ENCODE data around the gene GASK1B. TPM values are rescaled to one million over a fixed set of nuclear protein-coding genes. Genes with fewer than 3 reads are reported as not detected.

The GASK1B gene
- total RNA-seq, 1 experiment from 2014 or later = 1.3 TPM

DNA sequence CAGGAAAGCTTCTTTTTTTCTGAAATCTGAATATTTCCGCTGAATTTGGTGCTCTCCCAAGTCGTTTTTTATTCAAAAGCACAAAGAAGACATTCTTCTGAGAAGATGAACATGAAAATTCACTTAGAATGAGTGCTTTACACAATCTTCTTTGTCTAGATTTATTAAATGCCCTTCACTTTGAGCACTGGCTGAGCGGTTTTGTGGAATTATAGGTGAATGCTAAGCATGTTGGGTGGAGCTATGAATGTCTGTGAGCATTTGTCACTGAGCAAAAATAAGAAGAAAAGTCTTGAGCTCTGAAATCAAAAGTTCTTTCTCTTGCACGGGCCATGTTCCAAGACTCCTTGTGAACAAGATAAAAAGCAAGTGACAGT is 13.1 kb downstream of the GASK1B start (continued):
- TF ChIP-seq FOSL1 (IDR thresholded peaks at IDR 0.05; ENCODE audit: low read depth) = no peak
- TF ChIP-seq ZNF274 (IDR thresholded peaks at IDR 0.05; ENCODE audit: low read depth, low read length) = no peak
- TF ChIP-seq CBX3 (IDR thresholded peaks at IDR 0.05; ENCODE audit: low read depth) = no peak

DNA sequence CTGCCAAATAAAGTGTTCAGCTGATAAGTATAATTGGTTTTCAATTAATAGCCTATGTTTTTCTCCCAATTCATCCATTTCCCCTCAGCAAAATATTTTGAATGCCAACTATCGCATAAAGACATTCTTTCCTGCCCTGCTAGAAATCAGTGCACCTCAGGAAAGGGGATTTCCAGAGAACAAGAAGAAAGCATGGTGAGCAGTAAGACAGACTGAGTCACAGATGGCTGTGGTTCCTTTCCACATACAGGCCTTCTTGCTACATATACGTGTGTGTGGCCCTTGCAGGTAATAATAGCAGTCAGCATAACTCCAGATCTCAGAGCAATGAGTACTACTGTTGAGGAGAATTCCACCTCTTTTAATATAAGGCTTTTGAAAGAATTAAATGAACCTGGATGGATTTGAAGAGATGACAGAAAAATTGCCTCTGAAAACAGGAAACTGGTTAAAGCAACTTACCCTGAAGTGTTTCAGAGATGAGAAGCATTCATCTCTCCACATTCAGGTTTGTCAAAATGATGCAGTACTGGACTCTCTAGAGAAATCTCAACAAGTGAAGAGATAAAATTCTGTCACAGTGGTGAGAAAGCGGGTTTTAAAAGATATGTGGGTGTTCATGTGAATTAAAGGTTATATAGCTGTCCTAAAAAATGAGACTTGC is 13.6 kb downstream of the GASK1B start:
- intact Hi-C loops (cut with micrococcal nuclease) = no loop called here
- no peaks in the 10 kb centered on the region for H3K36me3 ChIP-seq (ENCODE audit: control insufficient read depth in 1 of 2, insufficient read depth in 2 of 2, low read length in 2 of 2)
- TF ChIP-seq ZNF274 (IDR thresholded peaks at IDR 0.05; ENCODE audit: low read depth, low read length) (no peak), ELF1 (IDR thresholded peaks at IDR 0.05; ENCODE audit: borderline replicate concordance, low read depth) (no peak), FOSL1 (IDR thresholded peaks at IDR 0.05; ENCODE audit: low read depth) (no peak), EGR1 (IDR thresholded peaks at IDR 0.05; ENCODE audit: low read depth) (no peak), POLR2AphosphoS5 (IDR thresholded peaks at IDR 0.05; ENCODE audit: low read depth, low read length) (no peak), SIN3A (IDR thresholded peaks at IDR 0.05; ENCODE audit: low read depth) (no peak), EZH2phosphoT487 (IDR thresholded peaks at IDR 0.05; ENCODE audit: borderline replicate concordance) (no peak), EZH2 (IDR thresholded peaks at IDR 0.05) (no peak), JUND (IDR thresholded peaks at IDR 0.05) (no peak), ZFX (IDR thresholded peaks at IDR 0.05) (no peak)
- TF ChIP-seq, protein P1, sequence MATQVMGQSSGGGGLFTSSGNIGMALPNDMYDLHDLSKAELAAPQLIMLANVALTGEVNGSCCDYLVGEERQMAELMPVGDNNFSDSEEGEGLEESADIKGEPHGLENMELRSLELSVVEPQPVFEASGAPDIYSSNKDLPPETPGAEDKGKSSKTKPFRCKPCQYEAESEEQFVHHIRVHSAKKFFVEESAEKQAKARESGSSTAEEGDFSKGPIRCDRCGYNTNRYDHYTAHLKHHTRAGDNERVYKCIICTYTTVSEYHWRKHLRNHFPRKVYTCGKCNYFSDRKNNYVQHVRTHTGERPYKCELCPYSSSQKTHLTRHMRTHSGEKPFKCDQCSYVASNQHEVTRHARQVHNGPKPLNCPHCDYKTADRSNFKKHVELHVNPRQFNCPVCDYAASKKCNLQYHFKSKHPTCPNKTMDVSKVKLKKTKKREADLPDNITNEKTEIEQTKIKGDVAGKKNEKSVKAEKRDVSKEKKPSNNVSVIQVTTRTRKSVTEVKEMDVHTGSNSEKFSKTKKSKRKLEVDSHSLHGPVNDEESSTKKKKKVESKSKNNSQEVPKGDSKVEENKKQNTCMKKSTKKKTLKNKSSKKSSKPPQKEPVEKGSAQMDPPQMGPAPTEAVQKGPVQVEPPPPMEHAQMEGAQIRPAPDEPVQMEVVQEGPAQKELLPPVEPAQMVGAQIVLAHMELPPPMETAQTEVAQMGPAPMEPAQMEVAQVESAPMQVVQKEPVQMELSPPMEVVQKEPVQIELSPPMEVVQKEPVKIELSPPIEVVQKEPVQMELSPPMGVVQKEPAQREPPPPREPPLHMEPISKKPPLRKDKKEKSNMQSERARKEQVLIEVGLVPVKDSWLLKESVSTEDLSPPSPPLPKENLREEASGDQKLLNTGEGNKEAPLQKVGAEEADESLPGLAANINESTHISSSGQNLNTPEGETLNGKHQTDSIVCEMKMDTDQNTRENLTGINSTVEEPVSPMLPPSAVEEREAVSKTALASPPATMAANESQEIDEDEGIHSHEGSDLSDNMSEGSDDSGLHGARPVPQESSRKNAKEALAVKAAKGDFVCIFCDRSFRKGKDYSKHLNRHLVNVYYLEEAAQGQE (IDR thresholded peaks at IDR 0.05; ENCODE audit: low read depth) = no peak
- TF ChIP-seq, protein P2, sequence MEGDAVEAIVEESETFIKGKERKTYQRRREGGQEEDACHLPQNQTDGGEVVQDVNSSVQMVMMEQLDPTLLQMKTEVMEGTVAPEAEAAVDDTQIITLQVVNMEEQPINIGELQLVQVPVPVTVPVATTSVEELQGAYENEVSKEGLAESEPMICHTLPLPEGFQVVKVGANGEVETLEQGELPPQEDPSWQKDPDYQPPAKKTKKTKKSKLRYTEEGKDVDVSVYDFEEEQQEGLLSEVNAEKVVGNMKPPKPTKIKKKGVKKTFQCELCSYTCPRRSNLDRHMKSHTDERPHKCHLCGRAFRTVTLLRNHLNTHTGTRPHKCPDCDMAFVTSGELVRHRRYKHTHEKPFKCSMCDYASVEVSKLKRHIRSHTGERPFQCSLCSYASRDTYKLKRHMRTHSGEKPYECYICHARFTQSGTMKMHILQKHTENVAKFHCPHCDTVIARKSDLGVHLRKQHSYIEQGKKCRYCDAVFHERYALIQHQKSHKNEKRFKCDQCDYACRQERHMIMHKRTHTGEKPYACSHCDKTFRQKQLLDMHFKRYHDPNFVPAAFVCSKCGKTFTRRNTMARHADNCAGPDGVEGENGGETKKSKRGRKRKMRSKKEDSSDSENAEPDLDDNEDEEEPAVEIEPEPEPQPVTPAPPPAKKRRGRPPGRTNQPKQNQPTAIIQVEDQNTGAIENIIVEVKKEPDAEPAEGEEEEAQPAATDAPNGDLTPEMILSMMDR (IDR thresholded peaks at IDR 0.05 in 2 of 3, conservative IDR thresholded peaks at IDR 0.05 in 1 of 3; ENCODE audit: borderline replicate concordance in 1 of 3, insufficient read depth in 1 of 3, low read depth in 2 of 3, low read length in 2 of 3) = no peak
- TF ChIP-seq, protein P3, sequence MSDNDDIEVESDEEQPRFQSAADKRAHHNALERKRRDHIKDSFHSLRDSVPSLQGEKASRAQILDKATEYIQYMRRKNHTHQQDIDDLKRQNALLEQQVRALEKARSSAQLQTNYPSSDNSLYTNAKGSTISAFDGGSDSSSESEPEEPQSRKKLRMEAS (IDR thresholded peaks at IDR 0.05) = no peak
- POLR2A ChIA-PET = no interaction called here
- peak overlapping the region; percentile 82 for H2AFZ ChIP-seq (ENCODE audit: low read depth, low read length, poor library complexity, severe bottlenecking)
- BruUV-seq (replicated peaks) = no TSS peak
- no peaks in the 10 kb centered on the region for H3K27me3 ChIP-seq (ENCODE audit: insufficient read depth, low read length)
- H3K9ac ChIP-seq (ENCODE audit: low read length) = no peak overlapping the region
- H3K4me1 ChIP-seq (ENCODE audit: control insufficient read depth in 1 of 2, insufficient read depth in 2 of 2, low read length in 2 of 2) = peaks cover 3 to 34% of the 10 kb centered on the region in 2 experiments; a peak in 2 of 4 replicates
- no peaks in the 10 kb centered on the region for H3K9me3 ChIP-seq (ENCODE audit: control insufficient read depth in 1 of 2, insufficient read depth in 1 of 2, low read depth in 1 of 2, low read length in 2 of 2)
- 0 out of 2 replicates have a peak overlapping the region, but pooled peaks have one; percentile 1 for H3K4me2 ChIP-seq (ENCODE audit: low read length)
- no peak overlapping the region for H3K27ac ChIP-seq (ENCODE audit: low read depth, low read length)
- H3K79me2 ChIP-seq (ENCODE audit: insufficient read depth, low read length) = no peaks in the 10 kb centered on the region
- H4K20me1 ChIP-seq (ENCODE audit: insufficient read depth) = no peaks in the 10 kb centered on the region
- RAD21 ChIA-PET (ENCODE audit: low non-redundant PET in 1 of 2, low total read pairs in 2 of 2, uncharacterized antibody in 2 of 2, unreplicated experiment in 2 of 2) = no interaction called here
- H3K4me3 ChIP-seq (replicated peaks in 1 of 2; ENCODE audit: low read depth in 1 of 2, low read length in 2 of 2) = no peak overlapping the region
- DNase-seq (ENCODE audit: low read depth, low spot score) (no peak), ATAC-seq (no peak)
- no peaks in the 10 kb centered on the region for H3K9me2 ChIP-seq (ENCODE audit: insufficient read depth)
- CTCF ChIA-PET = no interaction called here

Measured in HCT116 (cell line).